Suprapubic skin (tissue), 4 donors: ENCODE results near the gene FAAP100. TPM values are rescaled to one million over a fixed set of nuclear protein-coding genes. Genes with fewer than 3 reads are reported as not detected.

Source experiments
- DNase-seq, 2 donors: peaks; one replicate each; pipeline ENCODE4 v3.0.0-alpha.2; 2019; ENCODE audit warnings: low spot score in 2 of 2
- H3K27ac ChIP-seq: fragments of 200-600 bp; sonication (generic); one replicate; pipeline ENCODE4 v1.5.1; 2019
- H3K27me3 ChIP-seq: fragments of 200-600 bp; sonication (generic); one replicate; pipeline ENCODE4 v1.5.1; 2019
- H3K36me3 ChIP-seq: fragments of 200-600 bp; sonication (generic); one replicate; pipeline ENCODE4 v1.5.1; 2019
- H3K4me1 ChIP-seq: fragments of 200-600 bp; sonication (generic); one replicate; pipeline ENCODE4 v1.5.1; 2019
- H3K4me3 ChIP-seq: fragments of 200-600 bp; sonication (generic); one replicate; pipeline ENCODE4 v1.5.1; 2019; ENCODE audit warnings: mild to moderate bottlenecking
- H3K9me3 ChIP-seq: fragments of 200-600 bp; sonication (generic); one replicate; pipeline ENCODE4 v1.5.1; 2019
- EP300 ChIP-seq: sonication (generic); formaldehyde crosslinking; IDR thresholded peaks from one replicate; pipeline ENCODE4 v1.6.1; 2017; ENCODE audit warnings: antibody characterized with exemption
- POLR2A ChIP-seq, 2 donors: fragments of 450-650 bp; IDR thresholded peaks; one replicate each; pipeline ENCODE4 v1.6.1; 2017; ENCODE audit warnings: antibody characterized with exemption in 2 of 2, mild to moderate bottlenecking in 2 of 2, moderate library complexity in 2 of 2
- POLR2AphosphoS5 ChIP-seq, 3 donors: sonication (generic); formaldehyde crosslinking; IDR thresholded peaks; one replicate each; pipeline ENCODE4 v1.6.1; 2017; ENCODE audit warnings: antibody characterized with exemption in 3 of 3
- WGBS: methylation state at CpG from one replicate; pipeline ENCODE4 v1.1.5; 2018; 5-methylcytosine and 5-hydroxymethylcytosine counted together
- total RNA-seq, 4 donors: library from RNA; depleted of rRNA; stranded (reverse); fragments of >200 nt; gene quantifications; one replicate each; pipeline ENCODE4 v1.1.0, GENCODE V29; 2016
- TF ChIP-seq, protein P1 (sequence below), 2 donors: fragments of 200-600 bp in 1 of 2; fragments of 450-650 bp in 1 of 2; sonication (generic) in 1 of 2; IDR thresholded peaks; one replicate each; pipeline ENCODE4 v1.5.1; 2016 to 2019; ENCODE audit warnings: antibody characterized with exemption in 2 of 2, mild to moderate bottlenecking in 1 of 2, moderate library complexity in 1 of 2

Gene FAAP100
- total RNA-seq, 4 donors from 2014 or later: 33.0 to 44.2 (median 37.7) TPM

DNA sequence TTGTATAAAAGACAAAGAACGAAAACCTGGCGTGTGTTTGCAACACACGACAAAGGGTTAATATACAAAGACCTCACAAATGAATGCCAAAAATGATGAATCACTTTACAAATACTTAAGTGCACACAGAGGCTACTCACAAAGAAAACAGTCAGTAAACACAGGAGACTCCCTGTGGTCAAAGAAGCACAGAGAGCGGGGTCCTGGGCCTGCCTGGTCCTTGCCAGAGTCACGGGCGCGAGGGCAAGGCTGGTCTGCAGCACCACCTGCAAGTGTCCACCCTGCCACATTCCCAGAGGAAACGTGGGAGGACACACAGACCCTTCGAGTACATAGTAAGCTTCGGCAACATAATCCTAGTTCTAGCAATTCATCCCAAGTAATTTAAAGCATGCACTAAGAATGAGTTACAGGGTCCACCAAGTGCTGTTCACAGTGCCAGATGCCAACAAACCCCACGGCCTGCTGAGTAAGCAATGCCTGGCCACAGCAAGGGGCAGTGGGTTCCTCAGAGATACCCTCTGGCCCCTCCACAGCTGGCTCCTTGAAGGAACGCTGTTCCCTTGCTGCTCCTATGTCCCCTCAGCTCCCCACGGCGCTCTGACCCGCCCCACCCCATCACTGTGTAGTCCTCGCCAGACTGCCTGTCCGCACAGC lies 24.6 kb upstream of the FAAP100 start:
- Histone ChIP-seq H3K36me3 (peaks cover 25% of the 10 kb centered on the region), H3K27ac (no peak overlapping the region), H3K4me1 (peaks cover 5% of the 10 kb centered on the region), H3K4me3 (no peak overlapping the region), H3K27me3 (no peaks in the 10 kb centered on the region), H3K9me3 (no peaks in the 10 kb centered on the region)
- 69% methylated on average over 17 of the region's 17 CpGs for WGBS
- TF ChIP-seq POLR2A (IDR thresholded peaks at IDR 0.05) (no peak), POLR2AphosphoS5 (IDR thresholded peaks at IDR 0.05) (no peak), EP300 (no peak)
- TF ChIP-seq, protein P1, sequence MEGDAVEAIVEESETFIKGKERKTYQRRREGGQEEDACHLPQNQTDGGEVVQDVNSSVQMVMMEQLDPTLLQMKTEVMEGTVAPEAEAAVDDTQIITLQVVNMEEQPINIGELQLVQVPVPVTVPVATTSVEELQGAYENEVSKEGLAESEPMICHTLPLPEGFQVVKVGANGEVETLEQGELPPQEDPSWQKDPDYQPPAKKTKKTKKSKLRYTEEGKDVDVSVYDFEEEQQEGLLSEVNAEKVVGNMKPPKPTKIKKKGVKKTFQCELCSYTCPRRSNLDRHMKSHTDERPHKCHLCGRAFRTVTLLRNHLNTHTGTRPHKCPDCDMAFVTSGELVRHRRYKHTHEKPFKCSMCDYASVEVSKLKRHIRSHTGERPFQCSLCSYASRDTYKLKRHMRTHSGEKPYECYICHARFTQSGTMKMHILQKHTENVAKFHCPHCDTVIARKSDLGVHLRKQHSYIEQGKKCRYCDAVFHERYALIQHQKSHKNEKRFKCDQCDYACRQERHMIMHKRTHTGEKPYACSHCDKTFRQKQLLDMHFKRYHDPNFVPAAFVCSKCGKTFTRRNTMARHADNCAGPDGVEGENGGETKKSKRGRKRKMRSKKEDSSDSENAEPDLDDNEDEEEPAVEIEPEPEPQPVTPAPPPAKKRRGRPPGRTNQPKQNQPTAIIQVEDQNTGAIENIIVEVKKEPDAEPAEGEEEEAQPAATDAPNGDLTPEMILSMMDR (IDR thresholded peaks at IDR 0.05): no peak
- no peak for DNase-seq

DNA sequence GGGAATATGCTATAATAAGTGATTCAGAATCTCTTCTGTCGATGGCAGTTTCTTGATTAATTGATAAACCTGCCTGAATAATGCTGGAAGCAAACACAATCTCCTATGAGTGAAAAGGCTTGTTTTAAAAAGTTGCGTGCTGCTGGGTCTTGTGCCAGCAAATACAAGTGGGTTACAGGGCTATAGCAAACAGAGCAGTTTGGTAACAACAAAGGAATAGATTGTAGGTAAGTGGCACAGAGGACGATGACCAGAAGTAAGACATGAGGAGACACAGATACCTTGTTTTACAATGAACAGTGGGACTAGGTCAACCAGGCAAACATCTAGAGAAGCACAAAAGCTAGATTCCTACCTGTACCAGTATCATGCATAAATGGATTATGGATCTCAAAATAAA lies 23.7 kb upstream of the FAAP100 start:
- TF ChIP-seq, protein P1 (IDR thresholded peaks at IDR 0.05): no peak
- no peak for TF ChIP-seq POLR2AphosphoS5 (IDR thresholded peaks at IDR 0.05)
- no peak for TF ChIP-seq POLR2A (IDR thresholded peaks at IDR 0.05)
- TF ChIP-seq EP300: no peak
- Histone ChIP-seq H3K4me3 (no peak overlapping the region), H3K9me3 (no peaks in the 10 kb centered on the region), H3K27me3 (no peaks in the 10 kb centered on the region), H3K4me1 (peaks cover 5% of the 10 kb centered on the region), H3K36me3 (peaks cover 34% of the 10 kb centered on the region), H3K27ac (no peak overlapping the region)
- DNase-seq: no peak
- 86% methylated on average over 3 of the region's 3 CpGs for WGBS

DNA sequence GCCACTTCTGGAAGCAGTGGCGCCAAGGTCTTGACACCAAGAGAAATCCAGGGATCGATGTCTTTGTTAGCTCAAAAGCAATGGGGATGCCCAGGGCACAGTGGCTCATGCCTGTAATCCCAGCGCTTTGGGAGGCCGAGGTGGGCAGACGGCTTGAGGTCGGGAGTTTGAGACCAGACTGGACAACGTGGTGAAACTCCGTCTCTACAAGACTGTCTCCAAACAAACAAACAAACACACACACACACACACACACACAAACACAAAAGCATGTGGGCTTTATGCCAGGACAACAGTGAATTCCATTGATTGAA lies 22.4 kb upstream of the FAAP100 start:
- Histone ChIP-seq H3K9me3 (no peaks in the 10 kb centered on the region), H3K27me3 (no peaks in the 10 kb centered on the region), H3K27ac (no peak overlapping the region), H3K4me3 (no peak overlapping the region), H3K4me1 (peaks cover 5% of the 10 kb centered on the region), H3K36me3 (peaks cover 43% of the 10 kb centered on the region)
- 80% methylated on average over 8 of the region's 8 CpGs for WGBS
- DNase-seq: no peak
- TF ChIP-seq EP300 (no peak), POLR2A (IDR thresholded peaks at IDR 0.05) (no peak), POLR2AphosphoS5 (IDR thresholded peaks at IDR 0.05) (no peak)
- TF ChIP-seq, protein P1 (IDR thresholded peaks at IDR 0.05): no peak

DNA sequence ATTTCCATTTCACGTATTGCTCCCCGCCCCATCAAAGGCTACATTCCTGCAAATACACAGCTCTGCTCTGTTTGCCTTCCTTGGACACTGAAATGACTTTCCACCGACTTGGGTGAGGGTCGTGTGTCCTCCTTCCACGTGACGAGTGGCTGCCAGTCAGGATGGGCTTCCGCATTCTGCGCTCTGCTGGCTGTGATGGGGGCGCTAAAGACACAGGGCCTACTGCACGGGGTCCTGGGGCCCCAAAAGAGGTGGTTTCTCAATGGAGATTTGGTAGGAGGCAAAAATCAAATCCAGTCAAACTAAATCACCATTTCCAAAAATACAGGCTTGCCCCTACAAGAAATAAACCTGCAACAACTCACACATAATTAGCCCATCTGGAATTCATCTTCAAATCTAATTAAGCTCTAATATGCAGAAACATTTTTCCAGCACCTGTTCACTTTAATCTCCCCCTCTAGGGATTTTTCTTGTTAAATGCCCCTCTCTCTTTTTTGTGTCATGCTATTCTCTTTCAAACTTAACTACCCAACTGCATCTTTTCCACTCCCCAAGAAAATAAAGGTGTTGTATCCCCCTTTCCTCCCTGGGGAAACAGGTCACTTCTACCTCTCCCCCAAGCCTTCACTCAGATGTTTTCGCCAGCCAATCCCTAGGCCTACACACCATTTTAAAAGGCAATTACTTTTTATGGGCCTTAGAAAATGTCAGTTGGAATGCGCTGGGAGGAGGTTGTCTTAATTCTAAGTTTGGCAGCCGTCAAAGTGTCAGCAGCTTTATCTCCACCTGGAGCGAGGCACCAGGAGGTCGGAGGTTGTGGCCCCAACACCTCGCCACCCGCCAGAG lies 21.9 kb upstream of the FAAP100 start:
- no peak for DNase-seq
- H3K27me3 ChIP-seq: no peaks in the 10 kb centered on the region
- H3K36me3 ChIP-seq: peaks cover 49% of the 10 kb centered on the region
- no peak overlapping the region for H3K4me3 ChIP-seq
- H3K9me3 ChIP-seq: no peaks in the 10 kb centered on the region
- TF ChIP-seq POLR2A (IDR thresholded peaks at IDR 0.05) (no peak), EP300 (no peak), POLR2AphosphoS5 (IDR thresholded peaks at IDR 0.05) (no peak)
- TF ChIP-seq, protein P1 (IDR thresholded peaks at IDR 0.05): no peak
- WGBS: 79% methylated on average over 17 of the region's 17 CpGs
- no peak overlapping the region for H3K27ac ChIP-seq
- H3K4me1 ChIP-seq: peaks cover 5% of the 10 kb centered on the region

DNA sequence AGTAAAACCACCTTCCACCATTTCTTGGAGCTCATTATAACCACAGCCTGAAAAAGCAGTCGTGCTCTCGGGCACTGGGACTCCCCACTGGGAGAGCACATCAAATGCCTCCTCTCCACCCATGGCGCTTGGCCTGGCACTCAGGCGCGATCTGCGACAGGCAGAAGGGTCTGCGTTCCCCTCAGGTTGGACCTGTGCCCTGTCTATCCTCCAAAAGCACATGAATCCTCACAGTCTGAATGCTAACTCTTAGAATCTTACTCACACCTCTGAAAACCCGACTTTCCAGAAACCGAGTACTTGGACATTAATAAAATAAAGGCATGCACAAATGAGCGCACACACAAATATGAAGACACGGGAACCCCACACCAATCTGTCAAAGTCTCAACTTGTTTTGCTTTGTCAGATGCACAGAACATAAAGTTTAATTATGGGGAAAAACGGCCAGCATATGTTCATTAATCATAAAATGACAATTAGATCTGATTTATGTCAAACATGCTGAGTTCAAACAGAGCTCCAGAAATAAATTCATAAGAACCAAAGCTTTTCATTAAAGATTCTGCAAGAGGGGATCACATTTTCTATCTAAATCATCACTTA lies 20.5 kb upstream of the FAAP100 start:
- Histone ChIP-seq H3K9me3 (no peaks in the 10 kb centered on the region), H3K36me3 (peaks cover 61% of the 10 kb centered on the region), H3K4me3 (no peak overlapping the region), H3K27ac (no peak overlapping the region), H3K27me3 (no peaks in the 10 kb centered on the region), H3K4me1 (peaks cover 9% of the 10 kb centered on the region)
- DNase-seq: no peak
- TF ChIP-seq, protein P1 (IDR thresholded peaks at IDR 0.05): no peak
- no peak for TF ChIP-seq EP300
- TF ChIP-seq POLR2AphosphoS5 (IDR thresholded peaks at IDR 0.05): no peak
- no peak for TF ChIP-seq POLR2A (IDR thresholded peaks at IDR 0.05)
- WGBS: 66% methylated on average over 12 of the region's 12 CpGs
